Hepatocyte (in vitro differentiated cells): ENCODE results near the gene ATP1A3. TPM values are rescaled to one million over a fixed set of nuclear protein-coding genes. Genes with fewer than 3 reads are reported as not detected.

Experiments used
- DNase-seq: peaks from one replicate; pipeline ENCODE4 v3.0.0-alpha.2; 2016; ENCODE audit warnings: low spot score
- H2AFZ ChIP-seq: fragments of 200-600 bp; sonication (generic); 2 replicates; pipeline ENCODE4 v1.6.0; 2016; ENCODE audit warnings: antibody characterized with exemption, mild to moderate bottlenecking
- H3K27ac ChIP-seq: fragments of 200-600 bp; sonication (generic); 2 replicates; pipeline ENCODE4 v1.5.1; 2016; ENCODE audit warnings: mild to moderate bottlenecking
- H3K27me3 ChIP-seq: fragments of 200-600 bp; sonication (generic); 2 replicates; pipeline ENCODE4 v1.6.1; 2016
- H3K36me3 ChIP-seq: fragments of 200-600 bp; sonication (generic); replicated peaks from 2 replicates; pipeline ENCODE4 v1.5.1; 2016; ENCODE audit warnings: low read depth; ENCODE audit not compliant: insufficient read depth
- H3K4me1 ChIP-seq: fragments of 200-600 bp; sonication (generic); 2 replicates; pipeline ENCODE4 v1.5.1; 2016; ENCODE audit warnings: mild to moderate bottlenecking, moderate library complexity; ENCODE audit not compliant: insufficient read depth
- H3K4me2 ChIP-seq: fragments of 200-600 bp; sonication (generic); 2 replicates; pipeline ENCODE4 v1.6.0; 2016
- H3K4me3 ChIP-seq: fragments of 200-600 bp; sonication (generic); 2 replicates; pipeline ENCODE4 v1.5.1; 2016; ENCODE audit warnings: mild to moderate bottlenecking
- H3K79me2 ChIP-seq: fragments of 200-600 bp; sonication (generic); 2 replicates; pipeline ENCODE4 v1.6.0; 2017; ENCODE audit warnings: mild to moderate bottlenecking
- H3K9me2 ChIP-seq: fragments of 200-600 bp; sonication (generic); replicated peaks from 2 replicates; pipeline ENCODE4 v1.6.0; 2017; ENCODE audit warnings: mild to moderate bottlenecking; ENCODE audit not compliant: insufficient read depth
- H3K9me3 ChIP-seq: fragments of 200-600 bp; sonication (generic); 2 replicates; pipeline ENCODE4 v1.5.1; 2016; ENCODE audit warnings: low read depth, mild to moderate bottlenecking
- H4K20me1 ChIP-seq: fragments of 200-600 bp; sonication (generic); 2 replicates; pipeline ENCODE4 v1.6.0; 2016; ENCODE audit warnings: mild to moderate bottlenecking; ENCODE audit not compliant: insufficient read depth, poor library complexity, severe bottlenecking
- CTCF ChIP-seq: fragments of 200-600 bp; sonication (generic); IDR thresholded peaks from 2 replicates; pipeline ENCODE4 v1.5.1; 2016; ENCODE audit warnings: antibody characterized with exemption, mild to moderate bottlenecking; ENCODE audit not compliant: poor library complexity
- EZH2 ChIP-seq: fragments of 200-600 bp; sonication (generic); IDR thresholded peaks from 2 replicates; pipeline ENCODE4 v1.6.1; 2016; ENCODE audit warnings: antibody characterized with exemption, mild to moderate bottlenecking, borderline replicate concordance
- EZH2phosphoT487 ChIP-seq: fragments of 200-600 bp; sonication (generic); IDR thresholded peaks from one replicate; pipeline ENCODE4 v1.6.1; 2018; ENCODE audit warnings: antibody characterized with exemption, mild to moderate bottlenecking, low read depth, moderate library complexity; ENCODE audit not compliant: unreplicated experiment, severe bottlenecking
- WGBS: methylation state at CpG from one replicate; pipeline ENCODE4 v1.1.6; 2016; ENCODE audit warnings: low lambda C conversion rate; ENCODE audit errors: missing lambda C conversion rate; 5-methylcytosine and 5-hydroxymethylcytosine counted together
- polyA plus RNA-seq: library from polyadenylated mRNA; unstranded; fragments of >200 nt; fragmentation: Nextera tagmentation; extraction: Ambion mirVana; gene quantifications from 2 replicates; pipeline ENCODE4 v1.2.1, GENCODE V29; 2016
- total RNA-seq: library from RNA; depleted of rRNA; stranded (reverse); fragments of >200 nt; gene quantifications from 2 replicates; pipeline ENCODE4 v1.2.3, GENCODE V29; 2014

The ATP1A3 gene
- total and polyA plus RNA-seq, 2 experiments from 2014 or later = 0.03 to 0.82 TPM

- Histone ChIP-seq H3K27ac (no peak overlapping the region), H2AFZ (no peak overlapping the region), H3K9me3 (no peaks in the 10 kb centered on the region), H4K20me1 (no peaks in the 10 kb centered on the region), H3K9me2 (no peaks in the 10 kb centered on the region), H3K79me2 (no peaks in the 10 kb centered on the region), H3K4me1 (no peaks in the 10 kb centered on the region), H3K27me3 (peaks cover 68% of the 10 kb centered on the region), H3K4me2 (no peak overlapping the region), H3K4me3 (no peak overlapping the region), H3K36me3 (no peaks in the 10 kb centered on the region)
- DNase-seq = no peak
- WGBS = 51% methylated on average over 21 of the region's 26 CpGs
- no peak for TF ChIP-seq EZH2
- no peak for TF ChIP-seq EZH2phosphoT487
- no peak for TF ChIP-seq CTCF
Observed at GRCh38 chr19:41935760-41936415, 58.1 kb downstream of the ATP1A3 start.

GRCh38 chr19:41934849-41935374 is 59.1 kb downstream of the ATP1A3 start:
- TF ChIP-seq EZH2phosphoT487 (no peak), EZH2 (peak; percentile 51), CTCF (peak; percentile 83)
- H3K27ac ChIP-seq = no peak overlapping the region
- WGBS = 29% methylated on average over 7 of the region's 7 CpGs
- no peak overlapping the region for H3K4me3 ChIP-seq
- H3K9me2 ChIP-seq = no peaks in the 10 kb centered on the region
- H2AFZ ChIP-seq = no peak overlapping the region
- no peaks in the 10 kb centered on the region for H3K79me2 ChIP-seq
- no peaks in the 10 kb centered on the region for H4K20me1 ChIP-seq
- H3K4me1 ChIP-seq = no peaks in the 10 kb centered on the region
- H3K36me3 ChIP-seq = no peaks in the 10 kb centered on the region
- H3K27me3 ChIP-seq = peaks cover 75% of the 10 kb centered on the region
- peak; percentile 82 for DNase-seq
- H3K9me3 ChIP-seq = no peaks in the 10 kb centered on the region
- H3K4me2 ChIP-seq = no peak overlapping the region

GRCh38 chr19:41933693-41934426 is 60.2 kb downstream of the ATP1A3 start:
- WGBS = 52% methylated on average over 4 of the region's 7 CpGs
- Histone ChIP-seq H3K27me3 (peaks cover 82% of the 10 kb centered on the region), H3K9me3 (no peaks in the 10 kb centered on the region), H3K36me3 (no peaks in the 10 kb centered on the region), H3K4me1 (no peaks in the 10 kb centered on the region), H3K4me3 (no peak overlapping the region), H3K27ac (no peak overlapping the region), H3K9me2 (no peaks in the 10 kb centered on the region), H4K20me1 (no peaks in the 10 kb centered on the region), H2AFZ (no peak overlapping the region), H3K4me2 (no peak overlapping the region), H3K79me2 (no peaks in the 10 kb centered on the region)
- TF ChIP-seq EZH2phosphoT487 (no peak), CTCF (no peak), EZH2 (no peak)
- no peak for DNase-seq
